ENCODE measurements around the gene OR2AT4. TPM values are rescaled to one million over a fixed set of nuclear protein-coding genes. Genes with fewer than 3 reads are reported as not detected.
"Not testable (repeated sequence)": the region's sequence is repeated elsewhere in the genome, so short reads cannot be mapped to it uniquely, and the experiment has no call there.

Gene OR2AT4
- total RNA-seq, 1 donor from 2014 or later, result not detected

DNA sequence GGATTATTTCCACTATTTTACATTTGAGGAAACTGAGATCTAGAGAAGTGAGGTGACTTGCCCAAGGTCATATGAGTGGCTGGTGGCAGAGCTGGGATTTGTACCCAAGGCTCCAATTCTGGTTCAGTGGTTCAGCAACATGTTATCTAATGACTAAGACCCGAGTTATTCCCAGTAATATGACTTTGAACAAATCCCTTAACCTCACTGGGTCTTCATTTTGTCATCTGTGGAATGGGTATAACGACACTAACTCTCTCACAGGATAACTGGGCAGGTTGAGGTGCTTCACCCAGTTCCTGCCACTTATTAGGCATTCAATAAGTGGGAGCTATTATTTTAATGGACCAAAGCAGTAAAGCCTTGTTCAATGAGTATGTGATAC, 489 bp upstream of the OR2AT4 start:
- POLR2A ChIA-PET, result no interaction called here
- Mint-ChIP-seq H3K36me3 (ENCODE audit: low read depth) (no peaks in the 10 kb centered on the region), H3K9me3 (no peaks in the 10 kb centered on the region), H3K4me3 (no peak overlapping the region), H3K4me1 (no peaks in the 10 kb centered on the region), H3K27me3 (peaks cover 29% of the 10 kb centered on the region), H3K27ac (no peak overlapping the region)
- ATAC-seq (ENCODE audit: low read depth) (no peak), DNase-seq (no peak)
- intact Hi-C loops (cut with micrococcal nuclease), result no loop called here
- TF ChIP-seq, protein P1, sequence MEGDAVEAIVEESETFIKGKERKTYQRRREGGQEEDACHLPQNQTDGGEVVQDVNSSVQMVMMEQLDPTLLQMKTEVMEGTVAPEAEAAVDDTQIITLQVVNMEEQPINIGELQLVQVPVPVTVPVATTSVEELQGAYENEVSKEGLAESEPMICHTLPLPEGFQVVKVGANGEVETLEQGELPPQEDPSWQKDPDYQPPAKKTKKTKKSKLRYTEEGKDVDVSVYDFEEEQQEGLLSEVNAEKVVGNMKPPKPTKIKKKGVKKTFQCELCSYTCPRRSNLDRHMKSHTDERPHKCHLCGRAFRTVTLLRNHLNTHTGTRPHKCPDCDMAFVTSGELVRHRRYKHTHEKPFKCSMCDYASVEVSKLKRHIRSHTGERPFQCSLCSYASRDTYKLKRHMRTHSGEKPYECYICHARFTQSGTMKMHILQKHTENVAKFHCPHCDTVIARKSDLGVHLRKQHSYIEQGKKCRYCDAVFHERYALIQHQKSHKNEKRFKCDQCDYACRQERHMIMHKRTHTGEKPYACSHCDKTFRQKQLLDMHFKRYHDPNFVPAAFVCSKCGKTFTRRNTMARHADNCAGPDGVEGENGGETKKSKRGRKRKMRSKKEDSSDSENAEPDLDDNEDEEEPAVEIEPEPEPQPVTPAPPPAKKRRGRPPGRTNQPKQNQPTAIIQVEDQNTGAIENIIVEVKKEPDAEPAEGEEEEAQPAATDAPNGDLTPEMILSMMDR (IDR thresholded peaks at IDR 0.05), result no peak
- CTCF ChIA-PET, result no interaction called here

DNA sequence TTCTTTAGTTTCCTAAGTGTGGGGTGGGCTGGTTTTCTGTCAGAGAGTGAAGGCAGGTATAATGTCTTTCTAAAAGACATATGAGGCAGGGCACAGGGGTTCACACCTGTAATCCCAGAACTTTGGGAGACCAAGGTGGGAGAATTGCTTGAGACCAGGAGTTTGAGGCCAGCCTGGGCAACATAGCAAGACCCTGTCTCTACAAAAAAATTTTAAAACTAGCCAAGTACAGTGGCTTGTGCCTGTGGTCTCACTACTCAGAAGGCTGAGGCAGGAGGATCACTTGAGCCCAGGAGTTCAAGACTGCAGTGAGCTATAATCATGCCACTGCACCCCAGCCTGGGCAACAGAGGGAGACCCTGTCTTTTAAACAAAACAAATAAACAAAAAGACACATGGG, 2.3 kb downstream of the OR2AT4 start:
- Mint-ChIP-seq H3K27me3 (peaks cover 27% of the 10 kb centered on the region), H3K9me3 (peaks cover 15% of the 10 kb centered on the region)
- H3K27ac Mint-ChIP-seq; H3K36me3 Mint-ChIP-seq (ENCODE audit: low read depth); H3K4me1 Mint-ChIP-seq; POLR2A ChIA-PET; DNase-seq; intact Hi-C loops (cut with micrococcal nuclease); ATAC-seq (ENCODE audit: low read depth); H3K4me3 Mint-ChIP-seq; CTCF ChIA-PET: not testable (repeated sequence)

DNA sequence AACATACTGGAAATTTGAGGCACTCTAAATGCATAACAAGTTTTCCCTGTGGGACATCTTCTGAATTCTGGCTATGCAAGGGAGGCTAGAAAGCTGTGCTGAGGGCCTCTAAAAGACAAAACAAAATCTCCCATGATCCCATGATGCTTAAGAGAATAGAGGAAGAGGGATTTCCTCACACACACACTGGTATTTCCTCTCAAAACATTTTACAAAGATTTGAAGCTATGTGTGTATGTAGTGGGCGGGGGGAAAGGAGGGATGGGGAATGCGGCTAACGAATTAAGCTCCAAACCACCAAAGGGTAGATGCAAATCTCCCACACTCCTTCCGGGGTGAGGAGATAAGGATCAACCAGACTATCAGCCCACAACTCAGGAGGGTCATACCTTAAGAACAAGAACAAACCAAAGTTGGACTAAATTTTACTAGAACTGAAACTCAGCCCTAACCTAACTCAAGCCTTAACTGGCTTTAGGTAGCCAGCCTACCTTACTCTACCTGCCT, 6.0 kb downstream of the OR2AT4 start:
- intact Hi-C loops (cut with micrococcal nuclease), result no loop called here
- Mint-ChIP-seq H3K9me3 (peaks cover 15% of the 10 kb centered on the region), H3K4me1 (no peaks in the 10 kb centered on the region), H3K4me3 (no peak overlapping the region), H3K27ac (no peak overlapping the region), H3K36me3 (ENCODE audit: low read depth) (no peaks in the 10 kb centered on the region), H3K27me3 (peaks cover 20% of the 10 kb centered on the region)
- ChIA-PET POLR2A (no interaction called here), CTCF (interaction anchor here (0.5 kb wide), 1 partner anchor 49 kb away, joined by 3 read pairs; no protein-coding TSS in a partner anchor)
- TF ChIP-seq, protein P1 (IDR thresholded peaks at IDR 0.05), result no peak
- DNase-seq (no peak), ATAC-seq (ENCODE audit: low read depth) (no peak)

DNA sequence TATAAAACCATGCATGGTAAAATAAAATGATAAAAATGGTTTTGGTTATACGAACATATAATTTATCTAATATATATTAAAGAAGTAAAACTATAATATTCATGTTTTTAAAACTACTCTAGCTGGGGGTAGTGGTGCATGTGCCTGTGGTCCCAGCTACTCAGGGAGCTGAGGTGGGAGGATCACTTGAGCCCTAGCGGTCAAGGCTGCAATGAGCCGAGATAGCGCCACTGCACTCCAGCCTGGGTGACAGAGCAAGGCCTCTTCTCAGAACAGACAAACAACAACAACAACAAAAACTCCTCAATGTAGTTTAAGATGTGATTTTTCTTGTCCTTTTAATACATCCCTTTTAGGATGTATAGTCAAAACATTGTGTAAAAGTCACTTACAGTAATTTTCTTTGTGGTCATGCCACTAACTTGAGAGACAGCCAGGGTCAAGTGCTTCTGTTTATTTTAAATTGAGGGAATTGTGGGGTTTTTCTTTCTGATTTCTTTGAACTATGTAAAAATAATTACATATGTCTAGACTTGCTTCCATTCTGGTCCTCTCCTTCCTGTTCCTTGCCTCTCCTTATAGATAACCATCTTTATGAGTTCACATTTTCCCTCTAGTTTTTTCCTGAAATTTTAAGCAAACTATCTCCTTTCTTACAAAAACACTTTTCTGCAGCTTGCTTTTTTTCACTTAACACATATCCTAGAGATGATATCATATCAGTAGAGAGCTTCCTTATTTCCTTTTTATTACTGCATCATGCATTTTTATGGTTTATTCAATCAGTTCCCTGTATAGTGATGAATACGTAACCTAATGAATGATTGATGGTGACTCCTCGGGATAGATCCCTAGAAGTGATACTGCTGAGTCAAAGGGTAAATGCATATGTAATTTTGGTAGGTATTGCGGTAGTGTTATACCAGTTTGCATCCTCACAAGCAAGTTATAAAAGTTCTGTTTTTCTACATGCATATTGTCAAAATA, 9.1 kb downstream of the OR2AT4 start:
- no peak overlapping the region for H3K4me3 Mint-ChIP-seq
- intact Hi-C loops (cut with micrococcal nuclease), result no loop called here
- no peaks in the 10 kb centered on the region for H3K36me3 Mint-ChIP-seq (ENCODE audit: low read depth)
- no peak overlapping the region for H3K27ac Mint-ChIP-seq
- H3K4me1 Mint-ChIP-seq, result no peaks in the 10 kb centered on the region
- ChIA-PET POLR2A (no interaction called here), CTCF (no interaction called here)
- TF ChIP-seq, protein P1 (IDR thresholded peaks at IDR 0.05), result no peak
- peaks cover 23% of the 10 kb centered on the region for H3K27me3 Mint-ChIP-seq
- DNase-seq (no peak), ATAC-seq (ENCODE audit: low read depth) (no peak)
- H3K9me3 Mint-ChIP-seq, result peaks cover 15% of the 10 kb centered on the region

DNA sequence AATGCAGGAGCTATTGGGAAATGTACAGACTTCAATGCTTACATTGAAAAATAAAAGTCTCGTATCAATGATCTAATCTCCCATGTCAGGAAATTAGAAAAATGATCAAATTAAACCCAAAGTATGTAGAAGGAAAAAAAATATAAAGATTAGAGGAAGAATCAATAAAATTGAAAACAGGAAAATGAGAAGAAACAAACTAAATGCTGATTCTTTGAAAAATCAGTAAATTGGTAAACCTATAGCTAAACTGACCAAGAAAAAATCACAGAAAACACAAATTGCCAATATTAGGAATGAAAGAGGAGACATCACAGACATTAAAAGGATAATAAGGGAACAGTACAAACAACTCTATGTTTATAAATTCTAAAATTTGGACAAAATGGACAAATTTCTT, 11.8 kb downstream of the OR2AT4 start:
- Mint-ChIP-seq H3K9me3 (no peaks in the 10 kb centered on the region), H3K4me1 (no peaks in the 10 kb centered on the region), H3K27me3 (peaks cover 26% of the 10 kb centered on the region), H3K36me3 (ENCODE audit: low read depth) (no peaks in the 10 kb centered on the region), H3K4me3 (no peak overlapping the region), H3K27ac (no peak overlapping the region)
- DNase-seq (no peak), ATAC-seq (ENCODE audit: low read depth) (no peak)
- intact Hi-C loops (cut with micrococcal nuclease), result no loop called here
- ChIA-PET CTCF (no interaction called here), POLR2A (no interaction called here)
- TF ChIP-seq, protein P1 (IDR thresholded peaks at IDR 0.05), result no peak
